GM12878 (cell line): Measurements from ENCODE around the gene DNAH1. TPM values are rescaled to one million over a fixed set of nuclear protein-coding genes. Genes with fewer than 3 reads are reported as not detected.
A peak's percentile ranks its signal among the peaks of the same experiment; 100 is the strongest.

Source experiments
- ASH2L ChIP-seq: fragments of 300-600, 200-600 bp; sonication (generic); IDR thresholded peaks from 2 replicates; pipeline ENCODE4 v1.6.1; 2017; ENCODE audit warnings: low read depth, mild to moderate bottlenecking, borderline replicate concordance
- ATF3 ChIP-seq: IDR thresholded peaks from 2 replicates; pipeline ENCODE4 v1.6.1; 2011; ENCODE audit warnings: low read depth, mild to moderate bottlenecking, low read length, moderate library complexity, borderline replicate concordance; ENCODE audit errors: extremely low read depth
- CBX3 ChIP-seq: fragments of 200-600 bp; sonication (generic); IDR thresholded peaks from 2 replicates; pipeline ENCODE4 v1.6.1; 2016; ENCODE audit warnings: low read depth, borderline replicate concordance
- CHD4 ChIP-seq: fragments of 200-600 bp; sonication (generic); IDR thresholded peaks from 2 replicates; pipeline ENCODE4 v1.6.1; 2016; ENCODE audit warnings: mild to moderate bottlenecking
- CREB1 ChIP-seq: IDR thresholded peaks from 2 replicates; pipeline ENCODE4 v1.6.1; 2012; ENCODE audit warnings: low read depth, mild to moderate bottlenecking, inconsistent platforms
- EGR1 ChIP-seq, 2 experiments: IDR thresholded peaks; 1 replicate in 1 of 2; 2 replicates in 1 of 2; pipeline ENCODE4 v1.6.1; 2011 to 2012; ENCODE audit warnings: low read depth in 2 of 2, low read length in 2 of 2, borderline replicate concordance in 1 of 2, mild to moderate bottlenecking in 1 of 2, moderate library complexity in 1 of 2
- KDM1A ChIP-seq: fragments of 200-600 bp; sonication (generic); IDR thresholded peaks from 2 replicates; pipeline ENCODE4 v1.6.1; 2016; ENCODE audit warnings: borderline replicate concordance
- MEF2B ChIP-seq: fragments of 450-650 bp; IDR thresholded peaks from 2 replicates; pipeline ENCODE4 v1.6.1; 2018; ENCODE audit warnings: mild to moderate bottlenecking, moderate library complexity; ENCODE audit not compliant: partially characterized antibody, poor library complexity, severe bottlenecking
- NR2F1 ChIP-seq: fragments of 450-650 bp; conservative IDR thresholded peaks from 2 replicates; pipeline ENCODE4 v1.6.1; 2017; ENCODE audit warnings: mild to moderate bottlenecking
- PBX3 ChIP-seq: IDR thresholded peaks from 2 replicates; pipeline ENCODE4 v1.6.1; 2011; ENCODE audit warnings: mild to moderate bottlenecking, low read depth, low read length, moderate library complexity; ENCODE audit not compliant: insufficient replicate concordance
- POLR2A ChIP-seq: IDR thresholded peaks from 2 replicates; pipeline ENCODE4 v1.6.1; 2011; ENCODE audit warnings: low read depth, mild to moderate bottlenecking, low read length
- SMC3 ChIP-seq: IDR thresholded peaks from 2 replicates; pipeline ENCODE4 v1.6.1; 2011; ENCODE audit warnings: low read length, improper control_type of control experiment, borderline replicate concordance
- SREBF1 ChIP-seq: IDR thresholded peaks from 2 replicates; pipeline ENCODE4 v1.6.1; 2012; ENCODE audit warnings: mild to moderate bottlenecking, low read length
- SREBF2 ChIP-seq: IDR thresholded peaks from 2 replicates; pipeline ENCODE4 v1.6.1; 2012; ENCODE audit warnings: mild to moderate bottlenecking, low read length
- SRF ChIP-seq, 2 experiments: IDR thresholded peaks; 2 replicates each; pipeline ENCODE4 v1.6.1; 2011; ENCODE audit warnings: low read depth in 2 of 2, low read length in 2 of 2, mild to moderate bottlenecking in 1 of 2, moderate library complexity in 1 of 2
- STAT1 ChIP-seq: fragments of 450-650 bp; conservative IDR thresholded peaks from 2 replicates; pipeline ENCODE4 v1.6.1; 2014; ENCODE audit warnings: antibody characterized with exemption, mild to moderate bottlenecking
- SUPT20H ChIP-seq: IDR thresholded peaks from 2 replicates; pipeline ENCODE4 v1.6.1; 2011; ENCODE audit warnings: low read depth, mild to moderate bottlenecking, low read length, moderate library complexity, borderline replicate concordance; ENCODE audit not compliant: control insufficient read depth
- USF1 ChIP-seq: IDR thresholded peaks from 2 replicates; pipeline ENCODE4 v1.6.1; 2011; ENCODE audit warnings: borderline replicate concordance, low read depth, mild to moderate bottlenecking, moderate library complexity, mixed read lengths, low read length; ENCODE audit not compliant: insufficient read depth; ENCODE audit errors: extremely low read length
- ZBTB4 ChIP-seq: fragments of 450-650 bp; formaldehyde crosslinking; IDR thresholded peaks from 2 replicates; pipeline ENCODE4 v1.4.0; 2022; ENCODE audit warnings: mild to moderate bottlenecking, moderate library complexity
- ZSCAN29 ChIP-seq: fragments of 450-650 bp; IDR thresholded peaks from 2 replicates; pipeline ENCODE4 v1.6.1; 2017; ENCODE audit warnings: mild to moderate bottlenecking, moderate library complexity
- polyA plus RNA-seq, 11 experiments: library from polyadenylated mRNA; depleted of rRNA in 4 of 11; unstranded in 6 of 11; stranded (reverse) in 5 of 11; fragments of >200 nt; fragmentation: Nextera tagmentation in 4 of 11; fragmentation: Illumina TruSeq in 1 of 11; extraction: Ambion mirVana in 4 of 11; extraction: Trizol in 1 of 11; gene quantifications; 1 replicate in 1 of 11; 2 replicates in 10 of 11; pipeline versions ENCODE4 v1.2.1 to v1.2.3, GENCODE V29; 2011 to 2016; ENCODE audit warnings: inconsistent platforms in 2 of 11, missing spikeins in 2 of 11, low read depth in 1 of 11
- total RNA-seq, 4 experiments: library from RNA; depleted of rRNA in 3 of 4; stranded (reverse); fragments of >200 nt in 3 of 4; fragmentation: Illumina TruSeq in 1 of 4; extraction: Trizol in 1 of 4; gene quantifications; 2 replicates each; pipeline versions ENCODE4 v1.2.1 to v1.2.3, GENCODE V29; 2013 to 2021

The DNAH1 gene
- total and polyA plus RNA-seq, 10 of the 15 experiments (the other 5 are each of a cell fraction or from before 2014, with no cell fraction given): 0.31 to 5.8 (median 2.7) TPM

- no peak for TF ChIP-seq ZBTB4
- TF ChIP-seq ASH2L: no peak
- TF ChIP-seq STAT1: no peak
- TF ChIP-seq SRF (IDR thresholded peaks at IDR 0.05; ENCODE audit: low read depth in 2 of 2, low read length in 2 of 2): peak; percentile 58 to 81; a peak in 3 of 4 replicates
- no peak for TF ChIP-seq PBX3
- TF ChIP-seq SUPT20H: no peak
- TF ChIP-seq KDM1A: no peak
- no peak for TF ChIP-seq MEF2B
- TF ChIP-seq POLR2A: peak; percentile 71
- no peak for TF ChIP-seq EGR1 (IDR thresholded peaks at IDR 0.05; ENCODE audit: borderline replicate concordance in 1 of 2, low read depth in 2 of 2, low read length in 2 of 2)
- TF ChIP-seq SREBF1: no peak
- TF ChIP-seq SREBF2: no peak
- peak; percentile 77 for TF ChIP-seq NR2F1
- no peak for TF ChIP-seq CBX3
- no peak for TF ChIP-seq USF1
- TF ChIP-seq CHD4: no peak
- TF ChIP-seq SMC3: 0 out of 2 replicates have a peak, but pooled peaks have one; percentile 6
- no peak for TF ChIP-seq ZSCAN29
- TF ChIP-seq ATF3: no peak
- TF ChIP-seq CREB1: no peak
Measured at GRCh38 chr3:52444860-52445793, 129.0 kb downstream of the DNAH1 start, which contains the start of gene SEMA3G (continued).
